Loucy (cell line): ENCODE measurements around the gene CENPP.

Experiments used
- CTCF ChIP-seq: fragments of 200-600 bp; sonication (generic); conservative IDR thresholded peaks from 2 replicates; pipeline ENCODE4 v1.5.1; 2014; ENCODE audit warnings: mild to moderate bottlenecking, antibody characterized with exemption, low read length
- EZH2phosphoT487 ChIP-seq: fragments of 200-600 bp; IDR thresholded peaks from 2 replicates; pipeline ENCODE4 v1.6.1; 2018; ENCODE audit warnings: antibody characterized with exemption, mild to moderate bottlenecking, moderate library complexity, borderline replicate concordance

GRCh38 chr9:92528522-92528849 is 202.7 kb downstream of the CENPP start:
- no peak for TF ChIP-seq CTCF
- no peak for TF ChIP-seq EZH2phosphoT487
